HCT116 (cell line): ENCODE measurements around the gene FAM168B.

Source experiments
- CBX3 ChIP-seq: IDR thresholded peaks from 2 replicates; pipeline ENCODE4 v1.6.1; 2012; ENCODE audit warnings: low read depth
- EZH2phosphoT487 ChIP-seq: fragments of 200-600 bp; IDR thresholded peaks from 2 replicates; pipeline ENCODE4 v1.6.1; 2018; ENCODE audit warnings: antibody characterized with exemption, borderline replicate concordance
- FOSL1 ChIP-seq: IDR thresholded peaks from 2 replicates; pipeline ENCODE4 v1.6.1; 2012; ENCODE audit warnings: low read depth
- POLR2A ChIP-seq: IDR thresholded peaks from 2 replicates; pipeline ENCODE4 v1.7.0; 2011; ENCODE audit warnings: borderline replicate concordance; ENCODE audit not compliant: insufficient read depth, insufficient read length; ENCODE audit errors: extremely low read depth
- RAD21 ChIP-seq: IDR thresholded peaks from 2 replicates; pipeline ENCODE4 v1.6.1; 2012; ENCODE audit warnings: low read depth, mild to moderate bottlenecking
- ZFX ChIP-seq: fragments of 450-650 bp; IDR thresholded peaks from 2 replicates; pipeline ENCODE4 v1.6.1; 2017
- TF ChIP-seq, protein P1 (sequence below): IDR thresholded peaks from 2 replicates; pipeline ENCODE4 v1.6.1; 2012
- TF ChIP-seq, protein P2 (sequence below), 3 experiments: fragments of 200-600 bp in 1 of 3; sonication (generic) in 1 of 3; IDR thresholded peaks in 2 of 3; conservative IDR thresholded peaks in 1 of 3; 2 replicates each; pipeline ENCODE4 v1.5.1; 2012 to 2017; ENCODE audit warnings: low read depth in 2 of 3, low read length in 2 of 3, antibody characterized with exemption in 1 of 3, borderline replicate concordance in 1 of 3, control low read depth in 1 of 3, mild to moderate bottlenecking in 1 of 3, mixed read lengths in 1 of 3, mixed run types in 1 of 3, moderate library complexity in 1 of 3; ENCODE audit not compliant: insufficient read depth in 1 of 3

DNA sequence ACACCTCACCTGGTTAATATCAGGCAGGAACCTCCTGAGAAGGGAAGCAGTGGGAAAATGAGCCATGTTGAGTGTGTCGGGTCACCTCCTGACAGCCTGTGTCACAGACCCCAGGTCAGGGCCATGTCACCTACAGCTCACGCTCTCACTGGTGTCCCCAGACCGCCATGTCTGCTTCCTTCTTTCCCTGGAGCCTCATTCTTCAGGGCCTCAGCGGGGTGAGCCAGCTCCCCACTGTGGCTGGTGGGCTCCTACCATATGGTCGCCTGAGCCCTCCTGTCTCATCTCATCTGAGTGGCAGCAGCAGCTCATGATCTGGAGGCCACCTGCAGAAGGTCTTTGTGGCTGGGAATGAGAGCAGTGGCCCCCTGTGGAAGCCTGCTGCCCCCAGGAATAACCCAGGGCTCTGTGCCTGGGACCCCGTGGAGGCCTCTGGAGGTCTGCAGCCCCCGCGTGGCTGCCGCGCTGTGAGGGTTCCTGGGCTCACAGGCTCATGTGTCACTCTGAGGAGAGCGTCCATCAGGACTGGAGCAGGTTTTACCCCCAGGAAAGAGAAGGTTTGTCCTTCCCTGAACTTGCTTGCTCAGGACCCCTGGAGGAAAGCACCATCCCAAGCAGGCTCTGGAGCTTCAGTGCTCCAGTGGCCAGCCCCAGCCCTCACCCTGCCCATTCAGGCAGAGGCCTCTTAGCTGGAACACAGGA, 56.4 kb downstream of the FAM168B start:
- TF ChIP-seq, protein P1, sequence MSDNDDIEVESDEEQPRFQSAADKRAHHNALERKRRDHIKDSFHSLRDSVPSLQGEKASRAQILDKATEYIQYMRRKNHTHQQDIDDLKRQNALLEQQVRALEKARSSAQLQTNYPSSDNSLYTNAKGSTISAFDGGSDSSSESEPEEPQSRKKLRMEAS, result no peak
- TF ChIP-seq, protein P2, sequence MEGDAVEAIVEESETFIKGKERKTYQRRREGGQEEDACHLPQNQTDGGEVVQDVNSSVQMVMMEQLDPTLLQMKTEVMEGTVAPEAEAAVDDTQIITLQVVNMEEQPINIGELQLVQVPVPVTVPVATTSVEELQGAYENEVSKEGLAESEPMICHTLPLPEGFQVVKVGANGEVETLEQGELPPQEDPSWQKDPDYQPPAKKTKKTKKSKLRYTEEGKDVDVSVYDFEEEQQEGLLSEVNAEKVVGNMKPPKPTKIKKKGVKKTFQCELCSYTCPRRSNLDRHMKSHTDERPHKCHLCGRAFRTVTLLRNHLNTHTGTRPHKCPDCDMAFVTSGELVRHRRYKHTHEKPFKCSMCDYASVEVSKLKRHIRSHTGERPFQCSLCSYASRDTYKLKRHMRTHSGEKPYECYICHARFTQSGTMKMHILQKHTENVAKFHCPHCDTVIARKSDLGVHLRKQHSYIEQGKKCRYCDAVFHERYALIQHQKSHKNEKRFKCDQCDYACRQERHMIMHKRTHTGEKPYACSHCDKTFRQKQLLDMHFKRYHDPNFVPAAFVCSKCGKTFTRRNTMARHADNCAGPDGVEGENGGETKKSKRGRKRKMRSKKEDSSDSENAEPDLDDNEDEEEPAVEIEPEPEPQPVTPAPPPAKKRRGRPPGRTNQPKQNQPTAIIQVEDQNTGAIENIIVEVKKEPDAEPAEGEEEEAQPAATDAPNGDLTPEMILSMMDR (IDR thresholded peaks at IDR 0.05 in 2 of 3, conservative IDR thresholded peaks at IDR 0.05 in 1 of 3; ENCODE audit: borderline replicate concordance in 1 of 3, insufficient read depth in 1 of 3, low read depth in 2 of 3, low read length in 2 of 3), result no peak
- TF ChIP-seq FOSL1 (no peak), CBX3 (no peak), ZFX (no peak), POLR2A (no peak), RAD21 (no peak), EZH2phosphoT487 (no peak)
